Cardiac fibroblast (primary cell): ENCODE measurements around the gene ELAVL1.

Source experiments
- DNase-seq, 2 donors: peaks; one replicate each; pipeline versions ENCODE4 v3.0.0 to v3.0.0-alpha.2; 2010; ENCODE audit warnings: low read depth in 2 of 2
- H3K4me3 ChIP-seq, 2 donors: replicated peaks in 1 of 2; 1 replicate in 1 of 2; 2 replicates in 1 of 2; pipeline ENCODE4 v1.5.1; 2011; ENCODE audit warnings: low read depth in 2 of 2, low read length in 2 of 2, mild to moderate bottlenecking in 2 of 2, moderate library complexity in 1 of 2
- TF ChIP-seq, protein P1 (sequence below): IDR thresholded peaks from one replicate; pipeline ENCODE4 v1.5.1; 2011; ENCODE audit warnings: low read depth, mild to moderate bottlenecking, low read length, inconsistent platforms

ELAVL1 gene

GRCh38 chr19:7926727-7927604 is 78.5 kb downstream of the ELAVL1 start:
- TF ChIP-seq, protein P1, sequence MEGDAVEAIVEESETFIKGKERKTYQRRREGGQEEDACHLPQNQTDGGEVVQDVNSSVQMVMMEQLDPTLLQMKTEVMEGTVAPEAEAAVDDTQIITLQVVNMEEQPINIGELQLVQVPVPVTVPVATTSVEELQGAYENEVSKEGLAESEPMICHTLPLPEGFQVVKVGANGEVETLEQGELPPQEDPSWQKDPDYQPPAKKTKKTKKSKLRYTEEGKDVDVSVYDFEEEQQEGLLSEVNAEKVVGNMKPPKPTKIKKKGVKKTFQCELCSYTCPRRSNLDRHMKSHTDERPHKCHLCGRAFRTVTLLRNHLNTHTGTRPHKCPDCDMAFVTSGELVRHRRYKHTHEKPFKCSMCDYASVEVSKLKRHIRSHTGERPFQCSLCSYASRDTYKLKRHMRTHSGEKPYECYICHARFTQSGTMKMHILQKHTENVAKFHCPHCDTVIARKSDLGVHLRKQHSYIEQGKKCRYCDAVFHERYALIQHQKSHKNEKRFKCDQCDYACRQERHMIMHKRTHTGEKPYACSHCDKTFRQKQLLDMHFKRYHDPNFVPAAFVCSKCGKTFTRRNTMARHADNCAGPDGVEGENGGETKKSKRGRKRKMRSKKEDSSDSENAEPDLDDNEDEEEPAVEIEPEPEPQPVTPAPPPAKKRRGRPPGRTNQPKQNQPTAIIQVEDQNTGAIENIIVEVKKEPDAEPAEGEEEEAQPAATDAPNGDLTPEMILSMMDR = no peak
- no peak for DNase-seq

DNA sequence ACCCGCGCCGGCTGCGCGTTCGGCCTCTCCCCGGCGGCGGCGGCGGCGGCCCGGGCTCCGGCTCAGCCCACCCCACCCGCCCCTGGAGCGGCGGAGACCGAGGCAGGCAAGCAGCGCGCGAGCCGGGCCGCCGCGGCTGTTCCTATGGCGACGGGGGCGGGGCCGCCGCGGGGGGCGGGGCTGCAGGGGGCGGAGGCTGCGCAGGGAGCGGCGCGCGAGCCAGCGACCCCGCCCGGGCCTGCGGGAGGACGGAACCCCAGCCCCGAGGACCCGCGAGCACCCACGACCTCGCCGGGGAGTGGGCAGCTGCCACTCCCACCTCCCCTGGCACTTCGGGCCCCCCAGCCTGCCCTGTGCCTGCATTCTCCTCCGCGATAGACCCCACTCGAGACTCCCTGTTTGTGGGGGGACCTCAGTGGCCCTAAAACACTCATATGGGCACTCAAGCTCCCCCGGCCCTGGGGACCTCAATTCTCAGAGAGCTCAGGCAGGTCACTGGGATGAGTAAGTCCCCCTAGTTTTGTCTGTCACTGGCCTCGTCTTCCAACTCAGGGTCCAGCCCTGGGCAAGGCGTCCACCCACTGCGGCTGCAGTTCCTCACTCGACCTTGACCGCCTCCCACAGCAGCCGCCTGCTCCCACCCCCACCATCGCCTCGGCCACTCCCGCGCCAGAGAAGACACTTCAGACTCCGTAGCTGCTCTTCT is 79.3 kb downstream of the ELAVL1 start, which contains the start of gene CTXN1:
Gene CTXN1, minus strand, starts transcription at position 115 of the 706 bp plus-strand sequence. CDS start 597 bp downstream, outside the sequence.
- peak; percentile 44 to 60 for DNase-seq
- H3K4me3 ChIP-seq = peak within 1 kb of the TSS; percentile 40 to 42
- TF ChIP-seq, protein P1 = no peak

More at GRCh38 chr19:7926727-7927604, 78.5 kb downstream of the ELAVL1 start:
- H3K4me3 ChIP-seq = no peak overlapping the region

DNA sequence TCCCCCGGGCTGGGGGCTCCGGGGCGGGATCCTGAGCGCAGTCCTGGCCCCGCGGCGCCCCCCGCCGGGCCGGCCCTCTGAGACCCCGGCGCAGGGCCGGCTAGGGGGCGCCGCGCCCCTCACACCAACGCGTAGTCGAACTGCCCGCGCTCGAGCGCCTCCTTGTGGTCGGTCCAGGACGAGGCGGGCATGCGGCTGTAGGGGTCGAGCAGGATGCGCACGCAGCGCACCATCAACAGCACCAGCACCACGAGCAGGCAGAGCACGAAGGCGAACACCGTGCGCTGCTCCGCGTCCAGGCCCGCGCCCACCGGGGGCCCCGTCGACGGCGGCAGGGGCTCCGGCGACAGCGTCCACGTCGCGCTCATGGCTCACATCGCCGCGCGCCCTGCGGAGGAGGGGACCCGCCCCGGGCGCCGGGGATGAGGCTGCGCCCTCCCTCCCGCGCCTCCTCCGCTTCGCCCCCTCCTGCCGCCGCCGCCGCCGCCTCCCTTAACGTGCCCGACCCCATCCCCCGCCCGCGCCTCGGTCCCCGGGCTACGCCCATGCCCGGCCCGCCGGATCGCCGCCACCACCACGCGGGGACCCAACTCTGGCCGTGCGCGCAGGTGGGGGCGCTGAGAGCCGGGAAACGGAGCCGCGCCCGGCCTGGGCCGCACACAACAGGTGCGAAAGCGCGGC is 80.1 kb downstream of the ELAVL1 start:
- DNase-seq = peak; percentile 67 to 73
- peak overlapping the region in 1 of 2 donors; percentile 30 for H3K4me3 ChIP-seq
- TF ChIP-seq, protein P1 = peak; percentile 79

DNA sequence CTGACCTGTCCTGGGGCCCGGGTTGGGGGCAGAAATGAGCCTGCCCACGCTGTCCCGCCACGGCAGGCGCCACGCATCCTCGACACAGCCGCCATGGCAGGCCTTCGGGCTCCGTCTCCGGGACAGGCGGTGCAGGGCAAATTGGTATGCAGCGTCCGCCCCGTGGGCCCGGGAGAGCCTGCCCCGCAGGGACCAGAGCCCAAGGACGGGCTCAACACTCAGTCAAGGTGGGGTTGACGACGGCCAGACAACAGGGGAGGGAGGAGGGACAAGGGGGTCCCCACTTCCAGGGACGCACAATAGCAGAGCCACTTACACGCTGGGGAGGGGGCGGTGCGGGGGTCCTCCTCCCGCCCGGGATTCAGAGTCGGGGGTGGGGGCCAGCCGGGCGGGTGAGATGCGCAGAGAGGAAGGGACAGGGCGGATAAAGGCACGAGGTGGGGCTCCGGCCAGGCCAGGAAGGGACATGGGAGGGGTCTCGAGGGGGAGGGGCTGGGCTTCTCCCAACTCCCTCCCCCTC is 80.7 kb downstream of the ELAVL1 start:
- no peak for DNase-seq
- TF ChIP-seq, protein P1 = no peak
- H3K4me3 ChIP-seq = no peak overlapping the region

DNA sequence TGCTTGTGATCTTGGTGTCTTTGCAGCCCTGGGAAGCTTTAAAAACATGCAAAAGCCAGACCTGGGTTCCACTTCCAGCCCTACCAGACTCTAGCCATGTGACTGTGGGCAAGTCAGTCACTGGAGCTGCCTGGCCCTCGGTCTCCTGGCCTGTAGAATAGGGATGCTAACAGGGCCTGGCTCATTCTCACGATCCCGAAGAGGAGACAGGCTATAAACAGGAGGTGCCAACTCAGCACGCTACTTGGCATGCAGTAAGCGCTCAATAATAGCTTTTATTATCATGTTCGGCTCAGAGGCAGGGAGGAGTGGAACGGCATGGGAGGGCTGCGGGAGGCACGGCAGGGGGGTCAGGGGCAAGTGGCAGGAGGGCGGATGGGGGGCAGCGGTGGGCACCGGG is 81.2 kb downstream of the ELAVL1 start:
- no peak overlapping the region for H3K4me3 ChIP-seq
- no peak for DNase-seq
- TF ChIP-seq, protein P1 = no peak
